Stimulated activated naive CD8-positive, alpha-beta T cell treated with anti-CD3 and anti-CD28 coated beads, Interleukin-15, amount 100 ng/mL, for 72 hours (primary cell): ENCODE results near the gene FN1.
"Not testable (repeated sequence)": the region's sequence is repeated elsewhere in the genome, so short reads cannot be mapped to it uniquely, and the experiment has no call there.

Source experiments
- ATAC-seq: fragments of 150-1000 bp; cut with Tn5 transposase; 2 replicates; pipeline ENCODE4 v1.10.0; 2021; ENCODE audit warnings: mild to moderate bottlenecking, moderate library complexity
- DNase-seq, 2 donors: peaks; one replicate each; pipeline ENCODE4 v3.0.0; 2021 to 2022
- H3K27ac Mint-ChIP-seq, 2 donors: one replicate each; pipeline ENCODE4 v1.8.0; 2022; ENCODE audit warnings: mild to moderate bottlenecking in 2 of 2, mixed read lengths in 2 of 2, moderate library complexity in 2 of 2
- H3K27me3 Mint-ChIP-seq: one replicate; pipeline ENCODE4 v1.8.0; 2022; ENCODE audit warnings: mixed read lengths
- H3K4me1 Mint-ChIP-seq: one replicate; pipeline ENCODE4 v1.8.0; 2022; ENCODE audit warnings: mild to moderate bottlenecking, mixed read lengths
- H3K4me3 Mint-ChIP-seq, 2 donors: one replicate each; pipeline ENCODE4 v1.8.0; 2022; ENCODE audit warnings: mild to moderate bottlenecking in 2 of 2, mixed read lengths in 2 of 2, moderate library complexity in 1 of 2
- H3K9me3 Mint-ChIP-seq, 2 donors: one replicate each; pipeline ENCODE4 v1.8.0; 2022; ENCODE audit warnings: mixed read lengths in 2 of 2

Gene FN1

DNA sequence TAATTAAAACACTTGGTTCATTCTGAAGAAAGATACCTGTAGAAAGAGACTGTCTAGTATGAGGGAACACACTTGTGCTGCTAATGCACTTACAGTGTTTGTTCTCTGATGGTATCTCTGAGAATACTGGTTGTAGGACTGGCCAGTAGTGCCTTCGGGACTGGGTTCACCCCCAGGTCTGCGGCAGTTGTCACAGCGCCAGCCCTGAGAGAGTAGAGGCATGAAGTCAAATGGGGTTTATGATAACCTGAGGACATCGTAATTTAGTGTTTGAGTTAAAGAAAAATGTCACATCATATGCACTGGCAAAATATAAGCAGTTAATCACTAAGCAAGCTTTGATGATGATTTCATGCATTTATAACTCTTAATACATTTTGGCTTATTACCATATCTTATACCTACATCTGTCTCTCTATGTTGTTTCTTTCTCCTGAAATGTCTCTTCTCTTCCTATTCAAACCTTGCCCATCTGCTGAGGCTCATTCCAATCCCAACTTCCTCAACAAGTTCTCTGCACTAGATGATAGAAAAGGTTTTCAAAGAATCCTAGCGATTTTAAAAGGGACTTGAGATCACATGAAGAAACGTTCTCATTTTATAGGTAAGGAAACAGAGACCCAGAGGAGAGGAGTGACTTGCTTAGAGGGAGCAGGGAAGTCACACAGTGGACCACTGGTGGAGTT, 73.8 kb downstream of the FN1 start:
- Mint-ChIP-seq H3K4me3 (no peak overlapping the region), H3K4me1 (no peaks in the 10 kb centered on the region), H3K9me3 (no peaks in the 10 kb centered on the region), H3K27ac (no peak overlapping the region), H3K27me3 (no peaks in the 10 kb centered on the region)
- DNase-seq: no peak
- no peak for ATAC-seq

DNA sequence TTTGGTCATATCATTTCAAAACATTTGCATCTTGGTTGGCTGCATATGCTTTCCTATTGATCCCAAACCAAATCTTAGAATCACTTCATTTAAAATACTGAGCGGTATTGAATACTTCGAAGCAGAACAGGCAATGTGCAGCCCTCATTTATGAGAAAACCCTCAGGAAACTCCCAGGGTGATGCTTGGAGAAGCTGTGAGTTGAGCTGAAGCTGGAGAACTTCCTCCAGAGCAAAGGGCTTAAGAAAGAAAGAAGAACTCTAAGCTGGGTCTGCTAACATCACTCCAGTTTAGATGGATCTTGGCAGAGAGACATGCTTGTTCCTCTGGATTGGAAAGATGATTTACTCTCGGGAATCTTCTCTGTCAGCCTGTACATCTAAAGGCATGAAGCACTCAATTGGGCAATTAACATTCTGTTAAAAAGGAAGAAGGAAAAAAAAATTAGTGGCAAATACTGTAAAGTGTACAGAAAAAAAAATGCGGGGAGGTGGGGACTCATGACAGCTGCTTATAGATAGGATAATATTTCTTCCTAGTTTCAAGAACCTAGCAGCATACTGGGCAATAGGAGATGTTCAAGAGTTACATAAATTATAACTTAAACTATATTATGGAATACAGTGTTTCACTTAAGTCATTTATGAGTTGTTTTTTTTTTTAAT, 74.5 kb downstream of the FN1 start:
- ATAC-seq (no peak), DNase-seq (no peak)
- Mint-ChIP-seq H3K27ac (peak overlapping the region in 1 of 2 donors; percentile 63), H3K4me3 (no peak overlapping the region), H3K27me3 (no peaks in the 10 kb centered on the region), H3K4me1 (no peaks in the 10 kb centered on the region), H3K9me3 (no peaks in the 10 kb centered on the region)

DNA sequence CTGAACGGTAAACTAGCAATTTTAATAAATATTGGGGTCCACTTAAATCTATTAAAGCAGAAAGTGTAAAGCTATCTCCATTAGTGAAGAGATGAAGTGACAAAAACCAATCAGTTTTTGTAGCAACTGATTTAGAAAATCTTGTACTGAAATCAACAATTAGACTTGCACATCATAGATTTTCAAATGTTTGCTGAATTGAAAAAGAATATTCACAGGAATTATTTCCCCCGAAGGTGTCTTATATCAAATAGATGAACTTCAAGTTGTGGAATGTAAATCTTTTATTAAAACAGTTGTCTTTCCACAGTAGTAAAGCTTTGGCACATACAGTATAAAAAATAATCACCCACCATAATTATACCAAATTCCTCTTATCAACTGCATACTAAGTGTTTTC, 75.3 kb downstream of the FN1 start:
- H3K27me3 Mint-ChIP-seq: no peaks in the 10 kb centered on the region
- DNase-seq (no peak), ATAC-seq (no peak)
- H3K4me3 Mint-ChIP-seq: no peak overlapping the region
- no peaks in the 10 kb centered on the region for H3K9me3 Mint-ChIP-seq
- no peaks in the 10 kb centered on the region for H3K4me1 Mint-ChIP-seq
- H3K27ac Mint-ChIP-seq: no peak overlapping the region

DNA sequence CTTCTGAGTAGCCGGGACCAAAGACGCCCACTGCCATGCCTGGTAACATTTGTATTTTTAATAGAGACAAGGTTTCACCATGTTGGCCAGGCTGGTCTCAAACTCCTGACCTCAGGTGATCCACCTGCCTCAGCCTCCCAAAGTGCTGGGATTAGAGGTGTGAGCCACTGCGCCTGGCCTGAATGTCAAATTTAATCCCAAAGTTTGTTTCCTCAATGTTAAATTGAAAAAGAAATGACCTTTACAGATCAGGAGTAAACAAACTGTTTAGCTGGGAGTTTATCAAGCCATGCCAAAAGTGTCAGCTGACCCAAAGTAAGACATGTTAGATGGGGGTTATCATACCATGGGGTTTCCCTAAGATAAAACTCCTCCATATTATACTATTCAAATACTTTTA, 75.8 kb downstream of the FN1 start:
- not testable (repeated sequence) for H3K27ac Mint-ChIP-seq, DNase-seq, H3K9me3 Mint-ChIP-seq, H3K27me3 Mint-ChIP-seq, ATAC-seq, H3K4me1 Mint-ChIP-seq, H3K4me3 Mint-ChIP-seq

DNA sequence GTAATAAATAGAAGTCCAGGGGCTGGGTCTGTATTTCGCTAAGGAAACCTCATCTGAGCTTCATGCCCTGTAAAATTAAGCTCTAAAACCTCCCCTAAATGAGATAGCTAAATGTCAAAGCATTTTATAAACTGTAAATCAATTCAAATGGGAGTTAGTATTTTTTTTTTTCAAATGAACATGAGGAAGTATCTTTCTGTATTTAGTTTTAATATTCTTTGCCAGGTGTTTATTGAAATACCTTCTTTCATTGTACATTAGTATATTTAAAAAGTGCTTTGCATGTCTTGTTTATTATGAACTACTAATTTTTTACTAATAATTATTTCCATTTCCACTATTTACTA, 76.3 kb downstream of the FN1 start:
- no peaks in the 10 kb centered on the region for H3K27me3 Mint-ChIP-seq
- no peaks in the 10 kb centered on the region for H3K4me1 Mint-ChIP-seq
- H3K9me3 Mint-ChIP-seq: no peaks in the 10 kb centered on the region
- H3K4me3 Mint-ChIP-seq: no peak overlapping the region
- ATAC-seq (no peak), DNase-seq (no peak)
- no peak overlapping the region for H3K27ac Mint-ChIP-seq

DNA sequence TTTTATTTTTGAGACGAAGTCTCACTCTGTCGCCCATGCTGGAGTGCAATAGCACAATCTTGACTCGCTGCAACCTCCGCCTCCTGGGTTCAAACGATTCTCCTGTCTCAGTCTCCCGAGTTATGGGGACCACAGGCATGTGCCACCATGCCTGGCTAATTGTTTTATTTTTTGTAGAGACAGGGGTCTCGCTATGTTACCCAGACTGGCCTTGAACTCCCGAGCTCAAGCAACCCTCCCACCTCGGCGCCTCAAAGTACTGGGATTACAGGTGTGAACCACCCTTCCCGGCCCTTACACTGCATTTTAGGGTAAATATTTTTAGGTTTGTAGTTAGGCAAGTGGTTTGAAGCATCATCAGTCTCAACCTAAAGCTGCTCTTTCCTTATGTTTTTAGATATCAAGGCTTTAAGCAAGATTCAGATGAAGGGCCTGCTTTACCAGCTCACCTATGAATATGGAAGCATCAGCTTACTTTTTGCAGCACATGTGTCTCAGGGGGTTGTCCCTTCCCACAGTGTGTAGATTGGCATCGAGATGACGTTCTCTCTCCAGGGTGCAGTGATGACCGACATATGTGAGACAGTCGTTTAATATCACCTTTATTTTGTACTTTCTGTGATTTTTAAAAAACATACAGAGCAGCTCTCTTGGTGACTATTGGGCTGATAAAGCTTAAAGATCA, 76.8 kb downstream of the FN1 start:
- Mint-ChIP-seq H3K9me3 (no peaks in the 10 kb centered on the region), H3K27me3 (no peaks in the 10 kb centered on the region), H3K27ac (no peak overlapping the region), H3K4me3 (no peak overlapping the region), H3K4me1 (no peaks in the 10 kb centered on the region)
- no peak for DNase-seq
- no peak for ATAC-seq

DNA sequence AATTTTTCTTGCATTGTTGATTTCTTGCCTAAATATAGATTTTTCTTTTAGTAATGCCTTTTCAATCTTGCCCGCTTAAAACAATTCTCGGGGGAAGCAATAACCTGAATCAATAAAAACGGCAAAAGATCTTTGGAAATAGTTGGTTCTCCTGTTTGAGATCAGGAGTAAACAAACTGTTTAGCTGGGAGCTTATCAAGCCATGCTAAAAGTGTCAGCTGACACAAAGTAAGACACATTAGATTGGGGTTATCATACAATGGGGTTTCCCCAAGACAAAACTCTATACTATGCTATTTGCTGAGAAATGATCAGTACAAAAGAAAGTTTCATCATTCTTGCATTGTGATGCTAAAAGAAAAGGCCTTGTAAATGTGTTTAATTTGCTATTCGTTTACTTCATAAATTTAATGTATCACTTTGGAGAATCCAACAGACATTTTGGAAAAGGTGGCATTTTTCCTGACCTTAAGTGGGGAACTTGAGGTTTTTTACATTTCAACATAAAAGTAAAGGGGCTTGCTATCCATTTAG, 77.5 kb downstream of the FN1 start:
- no peaks in the 10 kb centered on the region for H3K4me1 Mint-ChIP-seq
- DNase-seq: no peak
- ATAC-seq: no peak
- no peaks in the 10 kb centered on the region for H3K9me3 Mint-ChIP-seq
- no peaks in the 10 kb centered on the region for H3K27me3 Mint-ChIP-seq
- no peak overlapping the region for H3K27ac Mint-ChIP-seq
- H3K4me3 Mint-ChIP-seq: no peak overlapping the region

DNA sequence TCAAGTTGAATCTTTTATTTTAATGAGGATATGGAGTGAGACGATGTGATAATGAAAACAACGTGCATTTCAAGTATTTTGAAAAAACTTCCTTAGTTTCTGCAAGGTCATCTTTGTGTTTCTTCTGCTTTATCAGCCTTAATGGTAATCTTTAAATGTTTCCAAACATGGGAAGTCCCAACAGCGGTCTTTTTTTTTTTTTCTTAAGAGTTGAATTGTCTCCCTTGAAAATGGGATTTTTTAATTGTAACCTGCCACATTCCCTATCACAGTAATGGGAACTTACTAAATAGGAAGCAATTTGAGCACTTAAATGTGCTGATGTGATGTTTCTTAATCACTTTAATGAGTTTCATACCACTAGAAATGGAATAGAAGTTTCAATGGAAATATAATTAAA, 78.2 kb downstream of the FN1 start:
- no peaks in the 10 kb centered on the region for H3K4me1 Mint-ChIP-seq
- no peak overlapping the region for H3K27ac Mint-ChIP-seq
- DNase-seq: no peak
- ATAC-seq: no peak
- H3K27me3 Mint-ChIP-seq: no peaks in the 10 kb centered on the region
- no peaks in the 10 kb centered on the region for H3K9me3 Mint-ChIP-seq
- H3K4me3 Mint-ChIP-seq: no peak overlapping the region

DNA sequence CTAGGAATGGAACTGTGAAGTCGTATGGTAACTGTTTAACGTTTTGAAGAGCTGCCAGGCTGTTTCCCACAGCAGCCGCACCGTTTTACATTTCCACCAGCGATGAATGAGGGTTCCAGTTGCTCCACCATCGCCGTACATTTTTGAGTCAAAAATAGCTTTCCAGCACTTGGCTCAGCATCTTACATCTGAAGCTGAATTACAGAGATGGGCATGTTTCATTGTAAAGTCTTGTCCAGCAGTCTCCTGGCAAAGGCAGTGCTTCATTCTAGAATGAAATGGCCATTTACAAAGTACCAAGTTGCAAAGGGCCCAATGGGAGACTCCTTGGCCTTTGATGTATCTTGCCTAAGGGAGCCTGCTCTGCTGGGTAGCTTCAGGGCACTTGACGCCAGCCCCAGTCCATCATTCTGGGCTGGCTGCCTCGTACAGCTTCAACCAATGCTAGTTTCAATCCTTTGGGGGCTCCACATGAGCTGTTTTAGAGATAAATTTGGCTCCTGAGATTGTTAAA, 78.9 kb downstream of the FN1 start:
- no peaks in the 10 kb centered on the region for H3K27me3 Mint-ChIP-seq
- no peak for ATAC-seq
- no peak for DNase-seq
- no peak overlapping the region for H3K27ac Mint-ChIP-seq
- H3K4me1 Mint-ChIP-seq: no peaks in the 10 kb centered on the region
- no peaks in the 10 kb centered on the region for H3K9me3 Mint-ChIP-seq
- H3K4me3 Mint-ChIP-seq: no peak overlapping the region

DNA sequence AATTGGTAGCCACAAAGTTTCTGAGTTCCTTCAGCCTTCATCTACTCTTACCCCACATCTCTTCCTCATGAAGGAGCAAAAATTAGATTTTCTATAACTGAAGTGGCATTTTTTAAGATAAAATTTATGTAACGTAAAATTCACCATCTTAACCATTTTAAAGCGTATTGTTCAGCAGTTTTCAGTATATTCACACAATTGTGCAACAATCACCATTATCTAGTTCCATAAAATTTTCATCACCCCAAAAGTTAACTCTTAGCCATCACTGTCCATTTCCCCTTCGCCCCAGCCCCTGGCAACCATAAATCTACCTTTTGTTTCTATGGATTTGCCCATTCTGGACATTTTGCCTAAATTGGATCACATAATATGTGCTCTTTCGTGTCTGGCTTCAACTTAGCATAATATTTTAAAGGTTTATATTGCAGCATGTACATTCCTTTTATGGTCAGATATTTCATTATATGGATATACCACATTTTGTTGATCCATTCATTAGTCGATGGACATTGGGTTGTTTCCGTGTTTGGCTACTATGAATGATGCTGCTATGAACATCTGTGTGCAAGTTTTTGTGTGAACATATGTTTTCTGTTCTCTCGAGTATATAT, 79.4 kb downstream of the FN1 start:
- H3K27ac Mint-ChIP-seq: no peak overlapping the region
- no peaks in the 10 kb centered on the region for H3K4me1 Mint-ChIP-seq
- no peaks in the 10 kb centered on the region for H3K27me3 Mint-ChIP-seq
- no peak overlapping the region for H3K4me3 Mint-ChIP-seq
- DNase-seq: no peak
- no peaks in the 10 kb centered on the region for H3K9me3 Mint-ChIP-seq
- ATAC-seq: no peak

DNA sequence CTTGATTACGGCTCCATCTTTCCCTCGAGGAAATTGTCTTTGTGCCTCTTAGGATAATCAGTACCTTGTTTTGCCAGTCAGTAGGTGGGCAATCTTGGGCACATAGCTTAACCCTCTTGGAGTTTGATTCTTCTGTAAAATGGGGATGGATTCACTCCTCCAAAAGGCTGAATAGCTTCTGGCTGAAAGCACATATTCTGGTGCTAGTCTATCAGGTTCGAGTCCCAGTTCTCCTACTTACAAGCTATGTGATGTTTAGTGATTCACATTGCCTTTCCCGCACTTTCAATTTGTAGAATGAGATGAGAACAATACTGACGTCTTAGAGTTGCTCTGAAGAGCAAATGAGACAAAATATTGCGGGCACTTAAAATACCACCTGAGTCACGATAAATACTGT, 80.1 kb downstream of the FN1 start:
- DNase-seq: no peak
- no peak for ATAC-seq
- no peaks in the 10 kb centered on the region for H3K9me3 Mint-ChIP-seq
- no peak overlapping the region for H3K4me3 Mint-ChIP-seq
- H3K27ac Mint-ChIP-seq: no peak overlapping the region
- no peaks in the 10 kb centered on the region for H3K4me1 Mint-ChIP-seq
- no peaks in the 10 kb centered on the region for H3K27me3 Mint-ChIP-seq

DNA sequence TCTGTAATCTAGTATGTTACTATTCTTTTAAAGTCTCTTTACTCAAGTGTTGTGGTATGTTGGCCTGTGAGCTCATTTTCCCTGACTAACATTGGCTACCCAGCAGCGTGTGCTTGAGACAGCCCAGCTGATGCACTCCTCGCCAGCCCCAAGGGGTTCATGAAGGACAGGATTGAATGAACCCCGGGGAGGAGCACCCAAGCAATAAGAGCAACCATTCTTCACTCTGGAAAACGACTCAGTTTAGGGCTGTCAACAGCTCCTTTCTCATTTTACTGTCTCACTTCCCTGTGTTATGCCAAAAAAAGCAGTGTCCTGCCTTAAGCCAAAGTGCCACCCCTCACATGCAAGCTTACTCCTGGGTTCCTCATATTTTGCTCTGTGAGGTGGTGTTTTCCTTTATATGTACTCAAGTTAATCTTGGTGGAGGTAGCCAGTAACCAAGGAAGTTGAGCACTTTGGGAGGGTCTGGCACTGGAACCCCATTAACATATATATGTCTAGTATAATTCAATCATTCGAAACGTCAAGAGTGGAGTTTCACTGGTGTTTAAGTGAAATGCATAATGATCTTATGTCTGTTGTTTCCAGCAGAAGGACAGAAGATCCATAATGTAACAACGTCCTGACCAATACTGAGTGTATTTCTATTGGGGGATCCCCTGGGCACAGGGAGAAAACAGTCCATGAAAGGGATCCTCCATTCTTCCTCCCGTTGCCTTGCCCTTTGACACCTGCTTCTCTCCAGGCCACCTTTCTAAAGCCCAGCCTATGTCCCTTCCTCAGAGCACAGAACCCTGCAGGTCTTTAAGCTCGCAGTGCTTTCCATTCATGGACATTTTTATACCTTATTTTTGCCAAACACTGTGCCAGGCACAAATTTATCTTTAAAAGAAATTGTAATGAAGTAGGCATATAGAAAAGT, 80.8 kb downstream of the FN1 start:
- Mint-ChIP-seq H3K4me3 (no peak overlapping the region), H3K27me3 (no peaks in the 10 kb centered on the region), H3K9me3 (no peaks in the 10 kb centered on the region), H3K27ac (peak overlapping the region in 1 of 2 donors; percentile 53), H3K4me1 (no peaks in the 10 kb centered on the region)
- DNase-seq (no peak), ATAC-seq (no peak)

DNA sequence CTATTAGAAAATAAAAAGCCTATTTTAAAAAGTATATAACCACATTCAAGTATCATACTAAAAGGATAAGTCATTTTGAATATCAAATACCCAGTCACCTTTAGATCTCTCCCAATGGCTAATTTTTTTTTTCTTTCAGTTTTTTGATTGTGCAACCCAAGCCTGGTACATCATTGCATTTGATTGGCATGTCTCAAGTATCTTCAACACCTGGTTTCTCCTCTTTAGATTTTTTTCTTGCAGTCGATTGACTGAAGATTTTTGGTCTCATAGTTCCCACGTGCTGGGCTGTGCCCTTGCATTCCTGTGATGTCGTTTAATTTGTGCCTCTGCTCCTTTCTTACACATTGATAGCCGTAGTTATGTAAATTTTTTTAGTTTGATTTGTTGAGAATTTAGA, 83.3 kb downstream of the FN1 start:
- DNase-seq: no peak
- H3K9me3 Mint-ChIP-seq: no peaks in the 10 kb centered on the region
- no peak for ATAC-seq
- H3K4me1 Mint-ChIP-seq: no peaks in the 10 kb centered on the region
- no peaks in the 10 kb centered on the region for H3K27me3 Mint-ChIP-seq
- no peak overlapping the region for H3K27ac Mint-ChIP-seq
- H3K4me3 Mint-ChIP-seq: no peak overlapping the region

DNA sequence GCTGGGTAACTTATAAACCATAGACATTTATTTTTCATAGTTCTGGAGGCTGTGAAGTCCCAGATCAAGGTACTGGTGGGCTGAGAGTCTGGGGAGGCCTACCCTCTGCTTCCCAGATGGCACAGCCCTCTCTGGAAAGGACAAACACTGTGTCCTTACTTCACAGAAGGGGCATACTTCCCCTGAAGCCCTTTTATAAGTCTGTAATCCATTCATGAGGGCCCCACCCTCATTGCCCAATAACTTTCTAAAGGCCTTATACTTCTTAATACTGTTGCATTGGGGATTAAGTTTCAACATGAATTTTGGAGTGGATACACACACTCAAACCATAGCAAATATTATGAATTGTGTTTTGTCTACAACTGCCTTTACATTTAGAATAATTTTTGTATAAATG, 88.0 kb downstream of the FN1 start:
- DNase-seq: no peak
- Mint-ChIP-seq H3K4me1 (no peaks in the 10 kb centered on the region), H3K27ac (peak overlapping the region in 1 of 2 donors; percentile 65), H3K4me3 (no peak overlapping the region), H3K27me3 (no peaks in the 10 kb centered on the region), H3K9me3 (no peaks in the 10 kb centered on the region)
- no peak for ATAC-seq
